Measurements from ENCODE around the gene MYOZ1.
A peak's percentile ranks its signal among the peaks of the same experiment; 100 is the strongest.
"Not testable (repeated sequence)": the region's sequence is repeated elsewhere in the genome, so short reads cannot be mapped to it uniquely, and the experiment has no call there.

Gene MYOZ1

DNA sequence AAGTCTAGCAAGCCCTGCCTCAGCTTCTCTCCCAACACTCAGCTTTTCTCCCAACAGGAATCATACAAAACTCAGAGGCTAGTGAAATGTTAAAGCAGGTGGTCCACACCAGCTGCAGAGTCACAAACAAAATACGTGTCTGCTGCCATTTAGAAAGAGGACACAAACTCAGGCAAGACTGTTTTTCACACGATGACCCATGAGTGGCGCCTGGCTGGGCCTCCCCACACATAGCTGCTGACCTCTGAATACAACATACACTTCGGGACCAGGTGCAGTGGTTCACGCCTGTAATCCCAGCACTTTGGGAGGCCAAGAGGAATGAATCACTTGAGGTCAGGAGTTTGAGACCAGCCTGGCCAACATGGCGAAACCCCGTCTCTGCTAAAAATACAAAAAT, 21.4 kb upstream of the MYOZ1 start:
- not testable (repeated sequence) for H3K36me3 ChIP-seq (ENCODE audit: control insufficient read depth in 1 of 2, insufficient read depth in 2 of 2, low read length in 2 of 2); H3K9me3 ChIP-seq (ENCODE audit: control insufficient read depth in 1 of 2, low read length in 2 of 2); H3K9ac ChIP-seq (ENCODE audit: low read depth in 1 of 2, low read length in 2 of 2); H3K27ac ChIP-seq (ENCODE audit: low read depth, low read length); H3K27me3 ChIP-seq (ENCODE audit: control insufficient read depth in 1 of 2, insufficient read depth in 2 of 2, low read length in 2 of 2); H3K4me1 ChIP-seq (ENCODE audit: control insufficient read depth in 1 of 2, insufficient read depth in 2 of 2, low read length in 2 of 2); H3K4me3 ChIP-seq (ENCODE audit: low read depth in 1 of 2, low read length in 2 of 2)

- peaks cover 0 to 7% of the 10 kb centered on the region in 2 donors for H3K4me1 ChIP-seq (ENCODE audit: control insufficient read depth in 1 of 2, insufficient read depth in 2 of 2, low read length in 2 of 2)
- H3K9me3 ChIP-seq (ENCODE audit: control insufficient read depth in 1 of 2, low read length in 2 of 2) = no peaks in the 10 kb centered on the region
- H3K27me3 ChIP-seq (ENCODE audit: control insufficient read depth in 1 of 2, insufficient read depth in 2 of 2, low read length in 2 of 2) = no peaks in the 10 kb centered on the region
- no peaks in the 10 kb centered on the region for H3K36me3 ChIP-seq (ENCODE audit: control insufficient read depth in 1 of 2, insufficient read depth in 2 of 2, low read length in 2 of 2)
- H3K9ac ChIP-seq (ENCODE audit: low read depth in 1 of 2, low read length in 2 of 2) = no peak within 1 kb of the TSS
- no peak within 1 kb of the TSS for H3K27ac ChIP-seq (ENCODE audit: low read depth, low read length)
- H3K4me3 ChIP-seq (ENCODE audit: low read depth in 1 of 2, low read length in 2 of 2) = no peak within 1 kb of the TSS
Measured at GRCh38 chr10:73655990-73656298, 14.7 kb upstream of the MYOZ1 start, which contains the start of gene SYNPO2L. SYNPO2L (minus strand) TSS chr10:73656029; CDS start chr10:73655922, 107 bp downstream.

GRCh38 chr10:73655257-73655989, 14.1 kb upstream of the MYOZ1 start:
- H3K27me3 ChIP-seq (ENCODE audit: control insufficient read depth in 1 of 2, insufficient read depth in 2 of 2, low read length in 2 of 2) = no peaks in the 10 kb centered on the region
- no peaks in the 10 kb centered on the region for H3K9me3 ChIP-seq (ENCODE audit: control insufficient read depth in 1 of 2, low read length in 2 of 2)
- peaks cover 0 to 7% of the 10 kb centered on the region in 2 donors for H3K4me1 ChIP-seq (ENCODE audit: control insufficient read depth in 1 of 2, insufficient read depth in 2 of 2, low read length in 2 of 2)
- no peak overlapping the region for H3K27ac ChIP-seq (ENCODE audit: low read depth, low read length)
- H3K9ac ChIP-seq (ENCODE audit: low read depth in 1 of 2, low read length in 2 of 2) = no peak overlapping the region
- H3K36me3 ChIP-seq (ENCODE audit: control insufficient read depth in 1 of 2, insufficient read depth in 2 of 2, low read length in 2 of 2) = no peaks in the 10 kb centered on the region
- H3K4me3 ChIP-seq (ENCODE audit: low read depth in 1 of 2, low read length in 2 of 2) = no peak overlapping the region

DNA sequence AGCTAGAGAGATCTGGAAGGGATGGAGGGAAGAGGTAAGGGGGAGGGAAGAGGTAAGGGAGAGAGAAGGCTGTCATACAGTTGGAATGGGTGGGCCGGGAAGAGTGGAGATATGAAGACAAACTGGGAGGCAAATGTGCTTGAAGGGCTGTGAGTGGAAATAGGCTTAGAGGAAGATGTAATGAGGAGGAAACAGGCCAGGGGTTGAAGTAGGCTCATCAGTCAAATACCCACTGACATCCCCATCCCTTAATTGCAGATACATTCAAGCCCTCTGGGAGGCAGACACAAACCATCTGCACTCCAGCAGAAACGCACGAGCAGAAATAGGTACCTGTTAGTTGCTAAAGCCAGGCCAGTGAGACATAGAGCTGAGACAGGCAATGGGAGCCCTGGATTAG, 12.4 kb upstream of the MYOZ1 start:
- Histone ChIP-seq H3K9me3 (ENCODE audit: control insufficient read depth in 1 of 2, low read length in 2 of 2) (no peaks in the 10 kb centered on the region), H3K27me3 (ENCODE audit: control insufficient read depth in 1 of 2, insufficient read depth in 2 of 2, low read length in 2 of 2) (no peaks in the 10 kb centered on the region), H3K27ac (ENCODE audit: low read depth, low read length) (no peak overlapping the region), H3K9ac (ENCODE audit: low read depth in 1 of 2, low read length in 2 of 2) (no peak overlapping the region), H3K36me3 (ENCODE audit: control insufficient read depth in 1 of 2, insufficient read depth in 2 of 2, low read length in 2 of 2) (no peaks in the 10 kb centered on the region), H3K4me1 (ENCODE audit: control insufficient read depth in 1 of 2, insufficient read depth in 2 of 2, low read length in 2 of 2) (peaks cover 0 to 7% of the 10 kb centered on the region in 2 donors), H3K4me3 (ENCODE audit: low read depth in 1 of 2, low read length in 2 of 2) (no peak overlapping the region)

DNA sequence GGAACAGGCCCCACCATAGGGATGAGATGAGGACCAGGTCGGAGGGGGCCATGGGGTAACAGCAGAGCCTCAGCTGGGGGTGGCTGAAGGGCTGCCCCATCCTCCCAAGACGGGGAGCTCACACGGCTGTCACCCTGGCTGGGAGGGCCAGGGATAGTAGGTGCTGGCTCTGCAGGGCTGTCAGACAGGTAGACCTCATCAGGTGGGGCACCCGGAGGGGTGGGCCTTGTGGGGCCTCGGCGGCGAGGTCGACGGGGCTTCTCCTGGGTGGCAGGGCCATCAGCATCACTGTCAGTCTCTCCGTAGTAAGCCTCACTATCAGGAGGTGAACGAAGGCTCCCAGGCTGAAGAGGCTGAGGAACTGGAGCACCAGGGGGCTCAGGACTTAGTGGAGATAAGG, 11.9 kb upstream of the MYOZ1 start:
- H3K9ac ChIP-seq (ENCODE audit: low read depth in 1 of 2, low read length in 2 of 2) = no peak overlapping the region
- H3K27ac ChIP-seq (ENCODE audit: low read depth, low read length) = no peak overlapping the region
- no peaks in the 10 kb centered on the region for H3K36me3 ChIP-seq (ENCODE audit: control insufficient read depth in 1 of 2, insufficient read depth in 2 of 2, low read length in 2 of 2)
- no peak overlapping the region for H3K4me3 ChIP-seq (ENCODE audit: low read depth in 1 of 2, low read length in 2 of 2)
- no peaks in the 10 kb centered on the region for H3K9me3 ChIP-seq (ENCODE audit: control insufficient read depth in 1 of 2, low read length in 2 of 2)
- H3K27me3 ChIP-seq (ENCODE audit: control insufficient read depth in 1 of 2, insufficient read depth in 2 of 2, low read length in 2 of 2) = no peaks in the 10 kb centered on the region
- H3K4me1 ChIP-seq (ENCODE audit: control insufficient read depth in 1 of 2, insufficient read depth in 2 of 2, low read length in 2 of 2) = peaks cover 2 to 12% of the 10 kb centered on the region in 2 donors

- peaks cover 7 to 12% of the 10 kb centered on the region in 2 donors for H3K4me1 ChIP-seq (ENCODE audit: control insufficient read depth in 1 of 2, insufficient read depth in 2 of 2, low read length in 2 of 2)
- no peak overlapping the region for H3K9ac ChIP-seq (ENCODE audit: low read depth in 1 of 2, low read length in 2 of 2)
- H3K4me3 ChIP-seq (ENCODE audit: low read depth in 1 of 2, low read length in 2 of 2) = no peak overlapping the region
- no peak overlapping the region for H3K27ac ChIP-seq (ENCODE audit: low read depth, low read length)
- H3K27me3 ChIP-seq (ENCODE audit: control insufficient read depth in 1 of 2, insufficient read depth in 2 of 2, low read length in 2 of 2) = no peaks in the 10 kb centered on the region
- H3K9me3 ChIP-seq (ENCODE audit: control insufficient read depth in 1 of 2, low read length in 2 of 2) = no peaks in the 10 kb centered on the region
- H3K36me3 ChIP-seq (ENCODE audit: control insufficient read depth in 1 of 2, insufficient read depth in 2 of 2, low read length in 2 of 2) = no peaks in the 10 kb centered on the region
Measured at GRCh38 chr10:73650537-73651331, 9.5 kb upstream of the MYOZ1 start.

- Histone ChIP-seq H3K9me3 (ENCODE audit: control insufficient read depth in 1 of 2, low read length in 2 of 2) (no peaks in the 10 kb centered on the region), H3K9ac (ENCODE audit: low read depth in 1 of 2, low read length in 2 of 2) (no peak overlapping the region), H3K4me1 (ENCODE audit: control insufficient read depth in 1 of 2, insufficient read depth in 2 of 2, low read length in 2 of 2) (peaks cover 7% of the 10 kb centered on the region in 2 donors), H3K27me3 (ENCODE audit: control insufficient read depth in 1 of 2, insufficient read depth in 2 of 2, low read length in 2 of 2) (no peaks in the 10 kb centered on the region), H3K27ac (ENCODE audit: low read depth, low read length) (no peak overlapping the region), H3K4me3 (ENCODE audit: low read depth in 1 of 2, low read length in 2 of 2) (no peak overlapping the region), H3K36me3 (ENCODE audit: control insufficient read depth in 1 of 2, insufficient read depth in 2 of 2, low read length in 2 of 2) (no peaks in the 10 kb centered on the region)
Measured at GRCh38 chr10:73649876-73650536, 8.7 kb upstream of the MYOZ1 start.

GRCh38 chr10:73648975-73649829, 7.9 kb upstream of the MYOZ1 start:
- Histone ChIP-seq H3K27ac (ENCODE audit: low read depth, low read length) (no peak overlapping the region), H3K4me3 (ENCODE audit: low read depth in 1 of 2, low read length in 2 of 2) (no peak overlapping the region), H3K36me3 (ENCODE audit: control insufficient read depth in 1 of 2, insufficient read depth in 2 of 2, low read length in 2 of 2) (no peaks in the 10 kb centered on the region), H3K27me3 (ENCODE audit: control insufficient read depth in 1 of 2, insufficient read depth in 2 of 2, low read length in 2 of 2) (no peaks in the 10 kb centered on the region), H3K4me1 (ENCODE audit: control insufficient read depth in 1 of 2, insufficient read depth in 2 of 2, low read length in 2 of 2) (peaks cover 5 to 7% of the 10 kb centered on the region in 2 donors), H3K9me3 (ENCODE audit: control insufficient read depth in 1 of 2, low read length in 2 of 2) (no peaks in the 10 kb centered on the region), H3K9ac (ENCODE audit: low read depth in 1 of 2, low read length in 2 of 2) (no peak overlapping the region)

- no peak overlapping the region for H3K27ac ChIP-seq (ENCODE audit: low read depth, low read length)
- no peaks in the 10 kb centered on the region for H3K9me3 ChIP-seq (ENCODE audit: control insufficient read depth in 1 of 2, low read length in 2 of 2)
- H3K27me3 ChIP-seq (ENCODE audit: control insufficient read depth in 1 of 2, insufficient read depth in 2 of 2, low read length in 2 of 2) = no peaks in the 10 kb centered on the region
Measured at GRCh38 chr10:73647875-73648651, 6.8 kb upstream of the MYOZ1 start.

More at GRCh38 chr10:73647875-73648651, 6.8 kb upstream of the MYOZ1 start:
- peaks cover 5 to 7% of the 10 kb centered on the region in 2 donors for H3K4me1 ChIP-seq (ENCODE audit: control insufficient read depth in 1 of 2, insufficient read depth in 2 of 2, low read length in 2 of 2)
- H3K4me3 ChIP-seq (ENCODE audit: low read depth in 1 of 2, low read length in 2 of 2) = peak overlapping the region; percentile 74 to 83
- no peaks in the 10 kb centered on the region for H3K36me3 ChIP-seq (ENCODE audit: control insufficient read depth in 1 of 2, insufficient read depth in 2 of 2, low read length in 2 of 2)
- H3K9ac ChIP-seq (ENCODE audit: low read depth in 1 of 2, low read length in 2 of 2) = peak overlapping the region; percentile 58 to 63
